Epithelial cell of esophagus (primary cell): ENCODE results near the gene THADA.

ENCODE experiments used
- DNase-seq: peaks from one replicate; pipeline ENCODE4 v3.0.0; 2010; ENCODE audit warnings: low read depth
- H3K4me3 ChIP-seq: 2 replicates; pipeline ENCODE4 v1.5.1; 2011; ENCODE audit warnings: mild to moderate bottlenecking, low read length, control low read depth
- TF ChIP-seq, protein P1 (sequence below): IDR thresholded peaks from 2 replicates; pipeline ENCODE4 v1.5.1; 2011; ENCODE audit warnings: low read depth, mild to moderate bottlenecking, low read length, control low read depth, inconsistent platforms; ENCODE audit not compliant: insufficient read depth; ENCODE audit errors: missing control alignments

THADA gene

GRCh38 chr2:43186321-43186678, 409.5 kb downstream of the THADA start:
- no peak for DNase-seq
- TF ChIP-seq, protein P1, sequence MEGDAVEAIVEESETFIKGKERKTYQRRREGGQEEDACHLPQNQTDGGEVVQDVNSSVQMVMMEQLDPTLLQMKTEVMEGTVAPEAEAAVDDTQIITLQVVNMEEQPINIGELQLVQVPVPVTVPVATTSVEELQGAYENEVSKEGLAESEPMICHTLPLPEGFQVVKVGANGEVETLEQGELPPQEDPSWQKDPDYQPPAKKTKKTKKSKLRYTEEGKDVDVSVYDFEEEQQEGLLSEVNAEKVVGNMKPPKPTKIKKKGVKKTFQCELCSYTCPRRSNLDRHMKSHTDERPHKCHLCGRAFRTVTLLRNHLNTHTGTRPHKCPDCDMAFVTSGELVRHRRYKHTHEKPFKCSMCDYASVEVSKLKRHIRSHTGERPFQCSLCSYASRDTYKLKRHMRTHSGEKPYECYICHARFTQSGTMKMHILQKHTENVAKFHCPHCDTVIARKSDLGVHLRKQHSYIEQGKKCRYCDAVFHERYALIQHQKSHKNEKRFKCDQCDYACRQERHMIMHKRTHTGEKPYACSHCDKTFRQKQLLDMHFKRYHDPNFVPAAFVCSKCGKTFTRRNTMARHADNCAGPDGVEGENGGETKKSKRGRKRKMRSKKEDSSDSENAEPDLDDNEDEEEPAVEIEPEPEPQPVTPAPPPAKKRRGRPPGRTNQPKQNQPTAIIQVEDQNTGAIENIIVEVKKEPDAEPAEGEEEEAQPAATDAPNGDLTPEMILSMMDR: no peak
- H3K4me3 ChIP-seq: no peak overlapping the region

DNA sequence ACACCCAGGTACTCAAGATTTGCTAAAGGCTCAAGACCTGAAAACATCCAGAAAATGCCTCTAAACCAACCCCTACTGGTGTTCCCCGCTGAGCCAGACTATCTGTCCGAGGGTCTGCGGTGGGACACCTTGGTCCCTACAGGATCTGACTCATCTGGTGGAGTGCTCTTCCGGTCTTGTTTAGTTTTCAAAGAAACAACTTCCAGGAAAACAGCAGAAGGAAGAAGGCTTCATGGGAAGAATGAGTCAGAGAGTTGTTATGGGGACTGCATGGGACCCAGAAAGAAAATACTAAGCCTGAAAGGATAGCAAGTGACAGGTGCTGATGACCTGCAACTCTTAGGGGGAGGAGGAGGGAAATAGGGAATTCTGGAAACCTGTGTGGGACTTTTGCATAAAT, 410.7 kb downstream of the THADA start:
- H3K4me3 ChIP-seq: no peak overlapping the region
- TF ChIP-seq, protein P1: no peak
- DNase-seq: no peak

DNA sequence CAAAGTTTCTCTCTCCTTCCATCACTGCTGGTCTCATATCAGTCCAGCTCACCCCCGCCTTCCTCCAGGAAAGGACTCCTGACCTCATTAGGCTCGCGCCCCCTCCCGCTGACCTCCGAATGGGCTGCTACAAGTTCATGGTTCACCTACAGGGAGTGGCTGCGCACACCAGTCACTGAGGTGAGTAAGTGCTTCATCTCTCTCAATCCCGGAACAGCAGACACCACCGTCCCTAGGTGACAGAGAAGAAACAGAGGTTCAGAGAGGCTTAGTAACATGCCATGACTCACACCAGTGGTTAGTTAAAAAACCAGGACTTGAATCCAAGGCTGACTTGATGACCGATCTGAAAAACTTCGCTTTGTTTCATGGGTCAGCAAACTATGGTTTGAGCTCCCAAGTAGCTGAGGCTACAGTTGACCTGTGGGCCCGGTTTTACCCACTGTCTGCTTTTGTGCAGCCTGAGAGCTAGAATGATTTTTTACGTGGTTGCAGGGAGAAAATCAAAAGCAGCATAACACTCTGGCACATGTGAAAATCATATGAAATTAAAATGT, 411.4 kb downstream of the THADA start:
- peak; percentile 97 for DNase-seq
- H3K4me3 ChIP-seq: no peak overlapping the region
- TF ChIP-seq, protein P1: no peak

GRCh38 chr2:43183743-43184142, 412.1 kb downstream of the THADA start:
- DNase-seq: no peak
- TF ChIP-seq, protein P1: no peak
- H3K4me3 ChIP-seq: no peak overlapping the region

DNA sequence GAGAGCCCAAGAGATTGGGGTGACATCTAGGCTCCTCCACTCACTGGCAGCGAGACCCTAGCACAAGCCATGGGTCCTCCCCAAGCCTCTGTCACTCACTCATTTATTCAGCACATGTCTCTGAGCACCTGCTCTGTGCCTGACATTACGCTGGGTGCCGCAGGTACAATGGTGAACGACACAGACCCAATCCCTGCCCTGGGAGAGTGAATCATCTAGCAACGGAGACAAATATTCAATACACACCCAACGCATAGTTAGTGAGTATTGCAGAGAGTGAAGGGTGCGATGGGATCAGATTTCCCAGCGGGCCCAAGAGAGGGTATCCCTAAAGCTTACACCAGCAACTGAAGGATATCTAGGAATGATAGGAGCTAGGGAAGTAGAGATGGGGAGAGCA, 414.9 kb downstream of the THADA start:
- TF ChIP-seq, protein P1: no peak
- no peak overlapping the region for H3K4me3 ChIP-seq
- DNase-seq: peak; percentile 78
